HEK293 (cell line): ENCODE measurements around the gene HNRNPM.
A peak's percentile ranks its signal among the peaks of the same experiment; 100 is the strongest.

Experiments
- EGR2 ChIP-seq: fragments of 450-650 bp; formaldehyde crosslinking; IDR thresholded peaks from 2 replicates; pipeline ENCODE4 v1.5.1; 2016; ENCODE audit warnings: low read depth, missing biosample characterization, missing genetic modification characterization
- FEZF1 ChIP-seq: fragments of 450-650 bp; formaldehyde crosslinking; IDR thresholded peaks from 2 replicates; pipeline ENCODE4 v1.5.1; 2016; ENCODE audit warnings: missing biosample characterization, missing genetic modification characterization
- HIC1 ChIP-seq: fragments of 450-650 bp; formaldehyde crosslinking; IDR thresholded peaks from 2 replicates; pipeline ENCODE4 v1.5.1; 2016; ENCODE audit warnings: missing biosample characterization, missing genetic modification characterization
- KLF8 ChIP-seq: fragments of 450-650 bp; formaldehyde crosslinking; IDR thresholded peaks from 2 replicates; pipeline ENCODE4 v1.5.1; 2016; ENCODE audit warnings: missing biosample characterization, missing genetic modification characterization
- ZBTB1 ChIP-seq: fragments of 450-650 bp; formaldehyde crosslinking; IDR thresholded peaks from 2 replicates; pipeline ENCODE4 v1.5.1; 2016; ENCODE audit warnings: missing biosample characterization, missing genetic modification characterization
- ZFHX2 ChIP-seq: fragments of 450-650 bp; formaldehyde crosslinking; conservative IDR thresholded peaks from 2 replicates; pipeline ENCODE4 v1.5.1; 2016; ENCODE audit warnings: missing biosample characterization, missing genetic modification characterization
- ZIC2 ChIP-seq: fragments of 450-650 bp; formaldehyde crosslinking; IDR thresholded peaks from 2 replicates; pipeline ENCODE4 v1.5.1; 2016; ENCODE audit warnings: missing biosample characterization, missing genetic modification characterization
- ZNF114 ChIP-seq: fragments of 450-650 bp; formaldehyde crosslinking; IDR thresholded peaks from 2 replicates; pipeline ENCODE4 v1.5.0; 2017; ENCODE audit warnings: missing biosample characterization, missing genetic modification characterization
- ZNF140 ChIP-seq: fragments of 450-650 bp; formaldehyde crosslinking; IDR thresholded peaks from 2 replicates; pipeline ENCODE4 v1.5.1; 2016; ENCODE audit warnings: missing biosample characterization, missing genetic modification characterization
- ZNF16 ChIP-seq: fragments of 450-650 bp; formaldehyde crosslinking; IDR thresholded peaks from 2 replicates; pipeline ENCODE4 v1.5.1; 2016; ENCODE audit warnings: low read depth, missing biosample characterization, missing genetic modification characterization
- ZNF174 ChIP-seq: fragments of 450-650 bp; formaldehyde crosslinking; IDR thresholded peaks from 2 replicates; pipeline ENCODE4 v1.5.0; 2017; ENCODE audit warnings: missing biosample characterization, mild to moderate bottlenecking, missing genetic modification characterization
- ZNF184 ChIP-seq: fragments of 450-650 bp; IDR thresholded peaks from 2 replicates; pipeline ENCODE4 v1.5.1; 2018; ENCODE audit warnings: missing biosample characterization, mild to moderate bottlenecking, missing genetic modification characterization
- ZNF19 ChIP-seq: fragments of 450-650 bp; formaldehyde crosslinking; IDR thresholded peaks from 2 replicates; pipeline ENCODE4; 2016; ENCODE audit warnings: missing biosample characterization, missing genetic modification characterization, low read depth
- ZNF350 ChIP-seq: fragments of 450-650 bp; formaldehyde crosslinking; IDR thresholded peaks from 2 replicates; pipeline ENCODE4 v1.5.0; 2017; ENCODE audit warnings: missing biosample characterization, mild to moderate bottlenecking, missing genetic modification characterization
- ZNF354C ChIP-seq: fragments of 450-650 bp; formaldehyde crosslinking; IDR thresholded peaks from 2 replicates; pipeline ENCODE4 v1.5.1; 2016; ENCODE audit warnings: missing biosample characterization, missing genetic modification characterization, low read depth, borderline replicate concordance
- ZNF366 ChIP-seq: fragments of 450-650 bp; formaldehyde crosslinking; conservative IDR thresholded peaks from 2 replicates; pipeline ENCODE4 v1.5.1; 2016; ENCODE audit warnings: missing biosample characterization, missing genetic modification characterization
- ZNF433 ChIP-seq: fragments of 450-650 bp; formaldehyde crosslinking; IDR thresholded peaks from 2 replicates; pipeline ENCODE4 v1.5.1; 2016; ENCODE audit warnings: missing biosample characterization, missing genetic modification characterization, low read depth
- ZNF488 ChIP-seq: fragments of 450-650 bp; formaldehyde crosslinking; IDR thresholded peaks from 2 replicates; pipeline ENCODE4 v1.5.1; 2016; ENCODE audit warnings: missing biosample characterization, missing genetic modification characterization
- ZNF501 ChIP-seq: fragments of 450-650 bp; formaldehyde crosslinking; IDR thresholded peaks from 2 replicates; pipeline ENCODE4 v1.5.1; 2016; ENCODE audit warnings: missing biosample characterization, missing genetic modification characterization
- ZNF510 ChIP-seq: fragments of 450-650 bp; formaldehyde crosslinking; IDR thresholded peaks from 2 replicates; pipeline ENCODE4 v1.5.1; 2018; ENCODE audit warnings: mild to moderate bottlenecking, missing genetic modification characterization, missing biosample characterization; ENCODE audit not compliant: insufficient replicate concordance
- ZNF518A ChIP-seq: fragments of 450-650 bp; formaldehyde crosslinking; conservative IDR thresholded peaks from 2 replicates; pipeline ENCODE4 v1.5.1; 2016; ENCODE audit warnings: low read depth, missing biosample characterization, missing genetic modification characterization
- ZNF549 ChIP-seq: fragments of 450-650 bp; IDR thresholded peaks from 2 replicates; pipeline ENCODE4 v1.5.1; 2018; ENCODE audit warnings: missing biosample characterization, missing genetic modification characterization, mild to moderate bottlenecking, inconsistent platforms, moderate library complexity
- ZNF561 ChIP-seq: fragments of 450-650 bp; IDR thresholded peaks from 2 replicates; pipeline ENCODE4 v1.5.1; 2018; ENCODE audit warnings: missing biosample characterization, missing genetic modification characterization, borderline replicate concordance
- ZNF571 ChIP-seq: fragments of 450-650 bp; formaldehyde crosslinking; IDR thresholded peaks from 2 replicates; pipeline ENCODE4 v1.5.0; 2017; ENCODE audit warnings: missing biosample characterization, missing genetic modification characterization
- ZNF580 ChIP-seq: fragments of 450-650 bp; formaldehyde crosslinking; IDR thresholded peaks from 2 replicates; pipeline ENCODE4 v1.5.1; 2016; ENCODE audit warnings: missing biosample characterization, missing genetic modification characterization
- ZSCAN16 ChIP-seq: fragments of 450-650 bp; formaldehyde crosslinking; IDR thresholded peaks from 2 replicates; pipeline ENCODE4 v1.5.1; 2016; ENCODE audit warnings: missing biosample characterization, missing genetic modification characterization
- TF ChIP-seq, protein P1 (sequence below): fragments of 450-650 bp; formaldehyde crosslinking; IDR thresholded peaks from 2 replicates; pipeline ENCODE4 v1.5.1; 2016; ENCODE audit warnings: missing biosample characterization, missing genetic modification characterization, low read depth
- TF ChIP-seq, protein P2 (sequence below): fragments of 450-650 bp; formaldehyde crosslinking; IDR thresholded peaks from 2 replicates; pipeline ENCODE4 v1.5.1; 2016; ENCODE audit warnings: missing biosample characterization, missing genetic modification characterization

HNRNPM gene

DNA sequence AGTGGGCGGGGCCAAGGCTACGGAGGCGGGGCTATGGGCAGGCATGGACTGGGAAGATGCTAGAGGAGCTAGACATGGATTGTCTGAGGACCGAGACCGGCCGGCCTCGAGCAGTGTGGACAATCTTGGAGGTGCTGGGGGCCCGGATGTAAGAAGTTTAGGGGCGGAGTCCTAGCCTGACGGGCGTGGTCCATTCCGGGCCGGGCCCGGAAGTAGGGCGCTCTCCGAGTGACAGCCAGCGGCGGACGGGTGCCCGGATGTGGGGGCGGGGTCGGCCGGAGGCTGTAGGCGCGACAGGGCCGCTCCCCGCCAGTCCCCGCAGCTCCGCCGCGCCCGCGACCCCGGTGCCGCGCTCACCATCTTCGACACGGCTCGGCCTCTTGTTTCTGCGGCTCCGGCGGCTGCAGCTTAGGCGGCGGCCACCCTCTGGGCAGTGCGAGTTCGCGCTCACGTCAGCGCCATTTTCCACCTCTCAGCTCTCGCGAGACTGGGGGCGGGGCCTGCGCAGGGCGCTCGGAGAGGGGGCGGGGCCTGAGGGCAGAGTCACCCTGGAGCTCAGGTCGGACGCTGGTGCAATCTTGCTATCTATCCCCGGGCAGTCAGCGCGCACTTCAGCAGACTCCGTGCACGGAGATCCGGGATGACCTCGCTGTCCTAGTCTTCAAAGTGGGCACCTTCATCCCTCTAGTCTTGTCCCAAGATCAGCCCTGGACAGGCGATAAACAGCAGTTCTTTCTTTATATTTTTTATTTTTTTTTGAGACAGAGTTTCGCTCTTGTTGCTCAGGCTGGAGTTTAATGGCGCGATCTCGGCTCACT, 69.1 kb downstream of the HNRNPM start, which contains the start of gene ZNF414 (continued):
- TF ChIP-seq ZNF174 (tag by site-specific recombination), result no peak
- TF ChIP-seq ZNF510 (tag by site-specific recombination), result no peak
- no peak for TF ChIP-seq ZNF19 (tag by site-specific recombination)
- TF ChIP-seq ZIC2, result no peak
- TF ChIP-seq, protein P1, sequence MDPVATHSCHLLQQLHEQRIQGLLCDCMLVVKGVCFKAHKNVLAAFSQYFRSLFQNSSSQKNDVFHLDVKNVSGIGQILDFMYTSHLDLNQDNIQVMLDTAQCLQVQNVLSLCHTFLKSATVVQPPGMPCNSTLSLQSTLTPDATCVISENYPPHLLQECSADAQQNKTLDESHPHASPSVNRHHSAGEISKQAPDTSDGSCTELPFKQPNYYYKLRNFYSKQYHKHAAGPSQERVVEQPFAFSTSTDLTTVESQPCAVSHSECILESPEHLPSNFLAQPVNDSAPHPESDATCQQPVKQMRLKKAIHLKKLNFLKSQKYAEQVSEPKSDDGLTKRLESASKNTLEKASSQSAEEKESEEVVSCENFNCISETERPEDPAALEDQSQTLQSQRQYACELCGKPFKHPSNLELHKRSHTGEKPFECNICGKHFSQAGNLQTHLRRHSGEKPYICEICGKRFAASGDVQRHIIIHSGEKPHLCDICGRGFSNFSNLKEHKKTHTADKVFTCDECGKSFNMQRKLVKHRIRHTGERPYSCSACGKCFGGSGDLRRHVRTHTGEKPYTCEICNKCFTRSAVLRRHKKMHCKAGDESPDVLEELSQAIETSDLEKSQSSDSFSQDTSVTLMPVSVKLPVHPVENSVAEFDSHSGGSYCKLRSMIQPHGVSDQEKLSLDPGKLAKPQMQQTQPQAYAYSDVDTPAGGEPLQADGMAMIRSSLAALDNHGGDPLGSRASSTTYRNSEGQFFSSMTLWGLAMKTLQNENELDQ (tag by site-specific recombination), result no peak
- no peak; the same call in 1 of the 2 replicates for TF ChIP-seq ZNF366 (tag by site-specific recombination)
- TF ChIP-seq ZNF354C, result no peak
- no peak for TF ChIP-seq ZNF433
- no peak for TF ChIP-seq ZNF571 (tag by site-specific recombination)
- TF ChIP-seq ZNF16 (tag by site-specific recombination), result no peak
- peak; percentile 75; the same call in 1 of the 2 replicates for TF ChIP-seq ZNF561 (tag by site-specific recombination)
- TF ChIP-seq, protein P2, sequence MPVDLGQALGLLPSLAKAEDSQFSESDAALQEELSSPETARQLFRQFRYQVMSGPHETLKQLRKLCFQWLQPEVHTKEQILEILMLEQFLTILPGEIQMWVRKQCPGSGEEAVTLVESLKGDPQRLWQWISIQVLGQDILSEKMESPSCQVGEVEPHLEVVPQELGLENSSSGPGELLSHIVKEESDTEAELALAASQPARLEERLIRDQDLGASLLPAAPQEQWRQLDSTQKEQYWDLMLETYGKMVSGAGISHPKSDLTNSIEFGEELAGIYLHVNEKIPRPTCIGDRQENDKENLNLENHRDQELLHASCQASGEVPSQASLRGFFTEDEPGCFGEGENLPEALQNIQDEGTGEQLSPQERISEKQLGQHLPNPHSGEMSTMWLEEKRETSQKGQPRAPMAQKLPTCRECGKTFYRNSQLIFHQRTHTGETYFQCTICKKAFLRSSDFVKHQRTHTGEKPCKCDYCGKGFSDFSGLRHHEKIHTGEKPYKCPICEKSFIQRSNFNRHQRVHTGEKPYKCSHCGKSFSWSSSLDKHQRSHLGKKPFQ (tag by site-specific recombination), result no peak
- no peak for TF ChIP-seq ZNF501
- no peak; the same call in 1 of the 2 replicates for TF ChIP-seq ZNF518A (tag by site-specific recombination)
- no peak for TF ChIP-seq ZNF140 (tag by site-specific recombination)
- peak; percentile 79 for TF ChIP-seq ZFHX2 (tag by site-specific recombination)
- no peak for TF ChIP-seq ZNF549 (tag by site-specific recombination)
- no peak for TF ChIP-seq ZBTB1 (tag by site-specific recombination)
- TF ChIP-seq EGR2 (tag by site-specific recombination), result no peak
- TF ChIP-seq ZNF184 (tag by site-specific recombination), result peak; percentile 14; the same call in 1 of the 2 replicates
- TF ChIP-seq ZNF488 (tag by site-specific recombination), result no peak
- no peak for TF ChIP-seq ZNF114
- no peak for TF ChIP-seq FEZF1 (tag by site-specific recombination)
- TF ChIP-seq HIC1 (tag by site-specific recombination), result no peak
- peak; percentile 85 for TF ChIP-seq KLF8 (tag by site-specific recombination)
- TF ChIP-seq ZNF580, result no peak
- no peak for TF ChIP-seq ZSCAN16 (tag by site-specific recombination)
- no peak for TF ChIP-seq ZNF350 (tag by site-specific recombination)
